Endothelial cell of umbilical vein (primary cell): ENCODE data around the gene SPINK9.

Source experiments
- CTCF ChIP-seq, 2 donors: IDR thresholded peaks; 1 replicate in 1 of 2; 2 replicates in 1 of 2; pipeline ENCODE4 v1.5.1; 2011; ENCODE audit warnings: low read length in 2 of 2, mild to moderate bottlenecking in 2 of 2, moderate library complexity in 2 of 2, control low read depth in 1 of 2, inconsistent platforms in 1 of 2, low read depth in 1 of 2; ENCODE audit not compliant: insufficient read depth in 1 of 2; ENCODE audit errors: extremely low read depth in 1 of 2
- EZH2 ChIP-seq: IDR thresholded peaks from 2 replicates; pipeline ENCODE4 v1.6.1; 2012; ENCODE audit warnings: borderline replicate concordance, low read depth, mild to moderate bottlenecking, moderate library complexity, low read length, inconsistent platforms; ENCODE audit not compliant: severe bottlenecking
- FOS ChIP-seq: IDR thresholded peaks from 2 replicates; pipeline ENCODE4 v1.6.1; 2011; ENCODE audit warnings: mild to moderate bottlenecking, low read length, moderate library complexity, borderline replicate concordance; ENCODE audit not compliant: insufficient read depth
- MAX ChIP-seq: IDR thresholded peaks from 2 replicates; pipeline ENCODE4 v1.6.1; 2011; ENCODE audit not compliant: insufficient read depth, insufficient read length
- MYC ChIP-seq: IDR thresholded peaks from one replicate; pipeline ENCODE4 v1.6.1; 2011; ENCODE audit warnings: mild to moderate bottlenecking, low read depth, low read length
- POLR2A ChIP-seq: IDR thresholded peaks from 2 replicates; pipeline ENCODE4 v1.6.1; 2012; ENCODE audit warnings: low read depth, mild to moderate bottlenecking, control low read depth, low read length
- POLR2AphosphoS5 ChIP-seq: IDR thresholded peaks from 2 replicates; pipeline ENCODE4 v1.6.1; 2012; ENCODE audit warnings: low read depth, mild to moderate bottlenecking, control low read depth, low read length, moderate library complexity; ENCODE audit not compliant: insufficient read depth

- no peak for TF ChIP-seq CTCF (IDR thresholded peaks at IDR 0.05; ENCODE audit: extremely low read depth in 1 of 2, insufficient read depth in 1 of 2, low read depth in 1 of 2, low read length in 2 of 2)
- TF ChIP-seq POLR2A: no peak
- TF ChIP-seq POLR2AphosphoS5: no peak
- no peak for TF ChIP-seq FOS
- TF ChIP-seq MYC: no peak
- TF ChIP-seq EZH2: no peak
- no peak for TF ChIP-seq MAX
These were observed 37.6 kb upstream of the SPINK9 start for GRCh38 chr5:148297731-148298130.
